Vagina (tissue), 2 donors: ENCODE results near the gene ADAP2. TPM values are rescaled to one million over a fixed set of nuclear protein-coding genes. Genes with fewer than 3 reads are reported as not detected.

Source experiments
- DNase-seq, 2 donors: peaks; one replicate each; pipeline ENCODE4 v3.0.0-alpha.2; 2017; ENCODE audit errors: extremely low spot score in 2 of 2
- H3K27ac ChIP-seq: fragments of 200-600 bp; sonication (generic); one replicate; pipeline ENCODE4 v1.5.1; 2019
- H3K27me3 ChIP-seq: fragments of 200-600 bp; sonication (generic); one replicate; pipeline ENCODE4 v1.5.1; 2019
- H3K36me3 ChIP-seq, 2 donors: fragments of 200-600 bp; sonication (generic); one replicate each; pipeline ENCODE4 v1.5.1; 2017 to 2019
- H3K4me1 ChIP-seq: fragments of 200-600 bp; sonication (generic); one replicate; pipeline ENCODE4 v1.5.1; 2019
- H3K4me3 ChIP-seq, 2 donors: fragments of 200-600 bp; sonication (generic); 1 replicate in 1 of 2; 2 replicates in 1 of 2; pipeline ENCODE4 v1.5.1; 2016 to 2019
- H3K9me3 ChIP-seq: fragments of 200-600 bp; sonication (generic); one replicate; pipeline ENCODE4 v1.5.1; 2019
- CTCF ChIP-seq, 3 experiments: fragments of 450-650 bp in 2 of 3; fragments of 200-600 bp in 1 of 3; sonication (generic) in 1 of 3; IDR thresholded peaks; one replicate each; pipeline ENCODE4 v1.5.1; 2017 to 2019; ENCODE audit warnings: antibody characterized with exemption in 3 of 3, mild to moderate bottlenecking in 2 of 3, moderate library complexity in 2 of 3
- POLR2A ChIP-seq, 2 donors: fragments of 450-650 bp; IDR thresholded peaks; one replicate each; pipeline ENCODE4 v1.6.1; 2017; ENCODE audit warnings: antibody characterized with exemption in 2 of 2, mild to moderate bottlenecking in 2 of 2, moderate library complexity in 2 of 2
- POLR2AphosphoS5 ChIP-seq, 2 donors: sonication (generic); formaldehyde crosslinking; IDR thresholded peaks; one replicate each; pipeline ENCODE4 v1.9.0; 2017; ENCODE audit warnings: antibody characterized with exemption in 2 of 2, mild to moderate bottlenecking in 2 of 2, low read depth in 1 of 2; ENCODE audit not compliant: insufficient read depth in 1 of 2
- intact Hi-C: fragments of 100-400 bp; cut with DNase I; formaldehyde crosslinking; loops from one replicate; pipeline ENCODE4 v1.15.1; 2023
- small RNA-seq: library from RNA; depleted of rRNA; stranded (forward); fragments of <200 nt; gene quantifications from one replicate; pipeline ENCODE3, GENCODE V24; 2016
- total RNA-seq: library from RNA; depleted of rRNA; stranded (reverse); fragments of >200 nt; gene quantifications from one replicate; pipeline ENCODE4 v1.2.3, GENCODE V29; 2016

Gene ADAP2
- total RNA-seq, 1 donor from 2014 or later = 14.0 TPM

- H3K36me3 ChIP-seq = peaks cover 0 to 26% of the 10 kb centered on the region in 2 donors
- TF ChIP-seq POLR2A (IDR thresholded peaks at IDR 0.05) (no peak), CTCF (IDR thresholded peaks at IDR 0.05) (no peak), POLR2AphosphoS5 (IDR thresholded peaks at IDR 0.05; ENCODE audit: insufficient read depth in 1 of 2, low read depth in 1 of 2) (no peak)
- H3K9me3 ChIP-seq = no peaks in the 10 kb centered on the region
- no peaks in the 10 kb centered on the region for H3K27me3 ChIP-seq
- no peaks in the 10 kb centered on the region for H3K4me1 ChIP-seq
- intact Hi-C loops = no loop called here
- no peak for DNase-seq
- no peak overlapping the region for H3K27ac ChIP-seq
- no peak overlapping the region for H3K4me3 ChIP-seq
Observed at GRCh38 chr17:31004160-31004559, 82.4 kb downstream of the ADAP2 start.

- no peaks in the 10 kb centered on the region for H3K27me3 ChIP-seq
- no peak for DNase-seq
- H3K36me3 ChIP-seq = no peaks in the 10 kb centered on the region
- TF ChIP-seq POLR2A (IDR thresholded peaks at IDR 0.05) (no peak), POLR2AphosphoS5 (IDR thresholded peaks at IDR 0.05; ENCODE audit: insufficient read depth in 1 of 2, low read depth in 1 of 2) (no peak)
- intact Hi-C loops = no loop called here
- peak overlapping the region; percentile 64 to 76 for H3K4me3 ChIP-seq
- peaks cover 4% of the 10 kb centered on the region for H3K4me1 ChIP-seq
- H3K9me3 ChIP-seq = no peaks in the 10 kb centered on the region
- peak overlapping the region; percentile 93 for H3K27ac ChIP-seq
Observed at GRCh38 chr17:31007695-31008373, 86.1 kb downstream of the ADAP2 start.

GRCh38 chr17:31008374-31009041 lies 86.8 kb downstream of the ADAP2 start:
- no peak for DNase-seq
- peak in 1 of 2 donors; percentile 48 for TF ChIP-seq POLR2AphosphoS5 (IDR thresholded peaks at IDR 0.05; ENCODE audit: insufficient read depth in 1 of 2, low read depth in 1 of 2)
- TF ChIP-seq CTCF (IDR thresholded peaks at IDR 0.05) = no peak
- TF ChIP-seq POLR2A (IDR thresholded peaks at IDR 0.05) = no peak
- intact Hi-C loops = no loop called here
- Histone ChIP-seq H3K36me3 (no peaks in the 10 kb centered on the region), H3K27ac (peak overlapping the region; percentile 93), H3K27me3 (no peaks in the 10 kb centered on the region), H3K9me3 (no peaks in the 10 kb centered on the region), H3K4me3 (peak overlapping the region; percentile 64 to 76), H3K4me1 (peaks cover 4% of the 10 kb centered on the region)

Small RNAs within 50 kb of the gene (small RNA-seq; reads per million reads assigned to genes)
- gene AC138207.3 = not detected
- gene RN7SL138P = not detected

Other genes with a start within 250 kb of the ADAP2 start
- 13.3 TPM for gene CRLF3, start 97.3 kb upstream of the ADAP2 start, total RNA-seq
- 2.7 TPM for gene ATAD5, start 90.0 kb upstream of the ADAP2 start, total RNA-seq
- 5.6 TPM for gene TEFM, start 15.7 kb upstream of the ADAP2 start, total RNA-seq
- gene RNF135, start 49.1 kb downstream of the ADAP2 start, total RNA-seq = 21.1 TPM
- 58.7 TPM for gene NF1, start 173.0 kb downstream of the ADAP2 start, total RNA-seq